Glomerular visceral epithelial cell (primary cell): ENCODE results near the gene AFAP1.

Experiments
- DNase-seq: peaks from one replicate; pipeline ENCODE4 v3.0.0-alpha.2; 2016; ENCODE audit errors: extremely low spot score

AFAP1 gene

DNA sequence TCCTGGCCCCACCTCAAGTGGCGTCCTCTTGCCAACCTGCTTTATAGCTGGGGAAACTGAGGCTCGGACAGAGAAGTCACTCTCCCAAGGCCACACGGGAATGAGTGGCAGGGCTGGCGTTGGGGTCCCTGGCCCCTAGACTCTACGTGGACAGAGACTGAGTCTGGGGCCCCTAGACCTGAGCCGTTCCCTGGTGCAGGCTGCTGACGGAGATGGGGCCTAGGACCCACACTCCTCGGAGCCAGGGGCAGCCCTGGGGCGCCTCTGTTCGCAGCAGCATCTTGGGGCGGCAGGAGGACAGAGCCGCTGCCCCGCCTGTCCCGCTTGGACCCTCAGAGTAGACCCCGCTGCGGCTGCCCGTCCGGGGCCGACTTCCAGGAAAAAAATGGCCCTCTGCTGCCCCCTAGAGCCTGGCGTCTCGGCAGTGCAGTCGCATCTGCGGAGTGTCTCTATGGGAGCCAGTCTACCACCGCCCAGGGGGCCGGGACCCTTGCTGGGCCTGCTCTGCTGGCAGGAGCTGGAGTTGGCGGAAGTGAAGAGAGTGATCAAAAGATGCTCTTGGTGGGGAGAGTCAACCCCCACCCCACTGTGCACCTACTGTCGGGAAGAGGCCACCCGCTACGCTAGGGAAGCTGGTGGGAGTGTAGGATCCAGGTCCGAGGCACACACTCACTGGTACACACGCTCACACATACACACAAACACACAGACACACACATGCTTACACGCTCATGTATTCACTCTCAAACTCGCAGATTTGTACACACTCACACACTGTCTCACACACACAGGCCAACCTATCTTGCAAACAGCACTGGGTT lies 220.1 kb downstream of the AFAP1 start:
- peak; percentile 40 for DNase-seq

DNA sequence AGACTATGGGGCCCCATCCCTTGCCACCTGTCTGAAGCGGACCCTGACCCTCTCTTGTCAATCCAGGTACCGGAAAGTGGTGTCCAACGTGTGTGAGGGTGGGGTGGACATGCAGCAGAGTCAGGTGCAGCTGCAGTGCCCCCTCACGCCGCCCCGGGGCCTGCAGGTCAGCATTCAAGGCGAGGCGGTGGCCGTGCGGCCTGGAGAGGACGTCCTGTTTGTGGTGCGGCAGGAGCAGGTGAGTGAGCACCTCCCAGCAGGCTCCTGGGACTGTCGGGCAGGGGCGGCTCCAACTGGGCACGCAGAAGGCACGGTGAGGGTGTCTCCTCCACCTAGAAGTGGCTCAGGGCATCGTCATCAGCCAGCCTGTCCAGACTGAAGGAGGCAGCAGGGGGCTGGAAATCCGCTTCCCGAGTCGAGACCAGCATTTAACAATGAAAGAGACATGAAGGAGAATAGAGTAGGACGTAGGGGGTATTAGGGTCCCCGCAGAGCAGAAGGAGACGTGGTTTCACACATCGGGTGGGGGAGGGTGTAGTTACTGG lies 221.6 kb downstream of the AFAP1 start:
- DNase-seq, result no peak

GRCh38 chr4:7717161-7717560 lies 222.5 kb downstream of the AFAP1 start:
- DNase-seq, result no peak

DNA sequence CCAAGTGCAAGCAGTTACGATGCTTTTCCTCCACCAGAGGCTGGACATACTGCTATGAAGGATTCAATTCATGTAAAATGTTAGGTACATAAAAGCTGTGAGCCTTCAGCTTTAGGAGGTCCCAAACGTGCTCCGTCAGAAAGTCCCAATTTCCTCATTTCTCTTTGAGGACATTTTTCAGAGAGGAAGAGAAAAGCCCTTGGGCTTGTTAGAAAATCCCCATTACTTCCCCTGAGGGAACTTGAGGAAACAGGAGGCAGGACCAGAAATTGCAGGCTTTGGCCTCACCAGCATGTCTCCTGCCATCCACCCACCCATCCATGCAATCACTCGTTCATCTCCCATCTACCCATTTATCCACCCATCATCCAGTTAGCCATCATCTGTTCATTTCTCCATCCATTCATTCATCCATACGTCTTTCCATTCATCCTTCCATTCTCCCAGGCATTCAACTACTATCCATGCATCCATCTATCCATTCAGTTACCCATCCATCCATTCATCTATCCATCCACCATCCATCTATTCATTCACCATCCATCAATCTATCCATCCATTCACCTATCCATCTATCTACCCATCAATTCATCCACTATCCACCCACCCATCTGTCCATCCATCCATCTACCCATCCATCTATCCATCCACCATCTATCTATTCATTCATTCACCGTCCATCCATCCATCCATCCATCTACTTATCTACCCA lies 223.5 kb downstream of the AFAP1 start:
- DNase-seq, result no peak

DNA sequence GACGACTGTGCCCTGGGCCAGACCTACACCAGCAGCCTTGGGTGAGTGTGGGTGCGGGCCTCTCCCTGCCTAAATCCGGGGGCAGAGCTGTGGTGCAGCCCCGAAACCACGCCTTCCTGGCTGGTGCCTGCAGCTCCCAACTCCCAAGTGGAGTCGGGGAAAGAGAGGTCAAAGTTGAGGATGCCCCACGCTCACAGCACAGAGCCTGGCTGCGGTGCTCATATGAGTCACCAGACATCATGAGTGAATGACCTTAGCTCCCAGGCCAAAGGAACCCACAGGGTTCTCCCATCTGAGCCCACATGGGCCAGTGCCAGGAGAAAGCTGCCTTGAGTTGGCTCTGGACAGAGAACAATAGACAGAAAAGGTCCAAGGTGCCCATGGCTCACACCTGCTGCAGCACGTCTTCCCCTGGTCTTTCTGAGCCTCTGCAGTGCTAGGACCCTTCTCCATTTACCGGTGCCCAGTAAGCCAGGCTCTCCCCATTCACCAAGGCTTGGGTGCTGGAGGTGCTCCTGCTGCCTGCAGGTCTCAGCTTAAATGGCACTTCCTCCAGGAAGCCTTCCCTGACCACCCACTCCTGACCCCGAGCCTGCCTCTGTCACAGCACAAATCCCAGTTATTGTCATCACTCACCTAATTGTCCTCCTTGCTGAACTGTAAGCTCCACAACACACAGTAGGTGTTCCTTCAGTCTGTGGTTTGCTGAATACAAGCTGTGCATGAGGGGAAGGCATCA lies 224.2 kb downstream of the AFAP1 start:
- no peak for DNase-seq

GRCh38 chr4:7714738-7715137 lies 224.9 kb downstream of the AFAP1 start:
- DNase-seq, result no peak

DNA sequence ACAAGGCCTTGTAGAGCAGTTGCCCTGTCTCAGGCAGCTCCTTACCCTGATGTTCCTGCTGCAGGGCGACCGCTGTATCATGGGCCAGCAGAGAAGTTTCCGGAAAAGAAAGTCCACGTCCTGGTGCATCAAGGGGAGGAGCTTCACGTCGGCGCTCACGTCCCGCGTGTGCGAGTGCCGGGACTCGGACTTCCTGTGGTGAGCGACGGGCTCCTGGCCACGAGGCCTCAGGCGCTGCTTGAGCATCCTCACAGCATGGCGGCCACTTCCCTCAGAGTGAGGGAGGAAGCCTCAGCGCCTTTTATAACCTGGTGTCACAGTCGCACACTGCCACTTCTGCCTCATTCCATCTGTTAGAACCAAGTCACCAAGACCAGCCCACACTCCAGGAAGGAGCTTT lies 225.5 kb downstream of the AFAP1 start:
- no peak for DNase-seq

- no peak for DNase-seq
Observed at GRCh38 chr4:7713757-7714156, 225.9 kb downstream of the AFAP1 start.

DNA sequence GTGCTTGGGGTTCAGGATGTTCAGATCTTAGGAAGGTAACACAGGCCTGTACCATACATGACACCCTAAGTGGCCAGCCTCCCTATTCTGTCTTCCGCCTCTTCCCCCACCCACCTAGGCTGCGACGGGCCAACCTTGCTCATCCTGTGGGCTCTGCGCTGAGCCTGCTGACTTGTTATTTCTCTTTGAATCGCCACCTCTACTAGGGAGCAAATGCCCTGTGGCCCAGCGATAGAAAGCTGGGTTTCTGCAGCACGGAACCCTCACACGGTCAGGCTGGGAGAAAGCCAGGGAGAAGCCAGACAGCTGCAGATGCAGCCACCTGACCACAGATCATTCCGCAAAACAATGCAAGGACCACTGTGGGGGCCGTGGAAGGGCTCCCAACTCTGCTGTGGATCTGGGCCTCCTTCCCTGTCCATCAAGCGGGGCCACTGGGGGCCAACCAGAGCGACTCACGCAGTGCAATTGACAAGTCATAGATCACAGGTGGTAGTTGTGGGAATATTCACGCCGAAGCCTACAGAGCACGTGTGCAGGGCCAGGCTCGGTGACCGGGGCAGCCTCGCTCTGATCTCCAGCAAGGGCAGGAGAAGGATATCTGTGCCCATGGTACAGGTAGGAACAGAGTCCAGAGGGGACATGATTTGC lies 227.5 kb downstream of the AFAP1 start:
- no peak for DNase-seq

DNA sequence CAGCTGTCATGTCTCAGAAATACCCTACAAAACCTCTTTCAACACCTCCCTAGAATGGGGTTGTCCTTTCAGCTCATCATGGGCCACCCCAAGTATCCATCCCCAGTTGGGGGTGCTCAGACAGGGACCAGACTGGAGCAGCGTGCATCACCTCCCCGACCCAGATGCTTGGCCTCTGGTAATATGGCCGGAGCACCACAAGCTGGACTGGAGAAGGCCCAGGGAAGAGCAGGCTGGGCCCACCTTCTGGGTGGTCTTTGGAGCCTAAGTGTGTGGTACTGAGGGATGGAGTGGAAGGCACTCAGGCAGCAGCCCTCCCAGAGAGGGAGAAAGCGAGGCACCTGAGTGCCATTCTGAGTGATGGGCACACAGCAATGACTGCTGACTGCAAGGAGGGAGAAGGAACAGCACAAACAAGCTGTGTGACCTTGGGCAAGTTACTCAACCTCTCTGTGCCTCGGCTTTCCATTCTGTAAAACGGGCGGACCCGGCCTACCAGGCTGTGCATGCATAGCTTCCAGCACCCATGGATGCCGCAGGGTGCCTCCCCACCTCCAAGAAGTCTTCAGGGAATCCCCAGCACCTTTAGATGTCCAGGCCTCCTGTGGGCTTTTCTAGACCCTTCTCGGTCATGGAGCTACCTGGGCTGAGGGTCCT lies 228.2 kb downstream of the AFAP1 start:
- DNase-seq, result no peak

DNA sequence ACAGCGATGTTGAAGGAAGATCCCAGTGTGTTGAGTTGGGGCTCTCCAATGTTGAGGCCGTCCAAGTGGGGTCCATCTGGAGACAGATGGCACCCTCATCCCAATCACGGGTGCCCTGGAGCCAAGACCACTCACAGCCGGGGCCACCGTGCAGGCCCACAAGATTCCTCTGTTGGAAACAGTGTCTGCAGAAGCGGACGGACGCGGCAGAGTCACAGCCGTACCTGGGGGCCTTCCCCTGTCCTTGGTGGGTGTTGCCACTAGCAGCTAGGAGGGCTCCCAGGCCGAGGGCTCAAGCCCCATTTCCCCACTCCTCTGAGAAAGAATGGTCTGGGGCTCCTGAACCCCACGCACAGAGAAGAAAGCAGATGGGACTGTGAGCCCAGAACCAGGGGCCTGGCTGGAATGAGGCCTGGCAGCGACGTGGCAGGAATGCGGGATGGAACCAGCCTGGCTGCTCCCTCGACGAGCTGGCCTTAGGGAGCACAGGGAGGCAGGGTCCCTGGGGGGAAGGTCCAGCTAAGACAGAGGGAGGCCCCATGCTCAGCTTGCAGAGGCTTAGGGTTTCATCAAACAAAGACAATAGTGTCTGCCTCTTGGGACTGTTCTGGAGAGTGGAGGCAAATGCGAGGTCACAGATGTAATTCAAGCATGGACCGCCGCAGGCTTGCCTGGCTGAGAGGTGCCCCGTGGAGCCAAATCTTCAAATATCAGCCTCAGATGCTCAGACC lies 228.9 kb downstream of the AFAP1 start:
- no peak for DNase-seq

GRCh38 chr4:7710126-7710525 lies 229.5 kb downstream of the AFAP1 start:
- no peak for DNase-seq

DNA sequence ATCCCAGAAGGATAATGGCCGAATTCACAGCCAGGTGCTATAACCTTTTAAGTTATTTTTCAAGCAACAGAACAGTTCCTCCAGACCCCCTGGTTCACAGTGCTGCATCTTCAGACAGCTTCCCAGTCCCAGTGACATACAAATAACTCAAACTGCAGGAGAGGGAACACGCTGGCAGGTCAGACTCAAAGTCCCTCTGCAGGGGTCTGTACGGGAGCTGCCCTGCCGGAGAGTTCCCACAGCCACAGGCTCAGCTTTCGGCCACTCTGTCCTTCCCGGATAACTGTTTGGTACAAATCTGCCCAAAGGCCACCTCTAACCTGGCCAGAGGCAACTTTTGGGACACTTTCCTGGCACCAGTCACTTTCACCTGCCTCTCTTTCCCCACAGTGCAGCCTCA lies 230.2 kb downstream of the AFAP1 start:
- no peak for DNase-seq

DNA sequence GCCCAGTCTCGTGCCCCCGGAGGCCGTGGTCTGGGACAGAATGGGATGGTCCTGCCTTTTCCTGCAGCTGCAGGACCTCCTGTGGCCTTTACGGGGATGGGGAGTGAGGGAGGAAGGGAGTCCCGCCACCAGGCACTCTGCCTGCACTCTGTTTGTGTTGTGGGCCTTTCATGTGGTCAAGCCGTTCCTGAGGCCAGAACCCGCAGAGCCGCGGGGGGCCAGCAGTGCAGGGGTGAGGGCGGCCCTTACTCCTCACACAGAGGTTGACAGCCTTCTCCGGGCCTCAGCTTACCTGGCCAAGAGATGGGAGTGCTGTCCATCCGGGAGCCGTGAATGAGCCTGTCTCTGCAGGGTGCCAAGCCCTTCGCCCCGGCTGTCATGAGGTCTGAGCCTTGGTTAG lies 230.7 kb downstream of the AFAP1 start:
- no peak for DNase-seq
